Karpas-422 (cell line): ENCODE results near the gene TACC3. TPM values are rescaled to one million over a fixed set of nuclear protein-coding genes. Genes with fewer than 3 reads are reported as not detected.
A peak's percentile ranks its signal among the peaks of the same experiment; 100 is the strongest.

Experiments
- DNase-seq: peaks from one replicate; pipeline ENCODE4 v3.0.0-alpha.2; 2015
- H2AFZ ChIP-seq: fragments of 200-600 bp; sonication (generic); 2 replicates; pipeline ENCODE4 v1.6.1; 2014; ENCODE audit warnings: antibody characterized with exemption, low read length, mixed read lengths
- H3K27ac ChIP-seq: fragments of 200-600 bp; sonication (generic); 2 replicates; pipeline ENCODE4 v1.5.1; 2014; ENCODE audit warnings: mild to moderate bottlenecking, low read length, moderate library complexity
- H3K27me3 ChIP-seq: fragments of 200-600 bp; sonication (generic); 2 replicates; pipeline ENCODE4 v1.6.1; 2014; ENCODE audit warnings: low read length, mixed read lengths
- H3K36me3 ChIP-seq: fragments of 200-600 bp; sonication (generic); 2 replicates; pipeline ENCODE4 v1.6.1; 2014; ENCODE audit warnings: low read length, mixed read lengths; ENCODE audit not compliant: insufficient read depth
- H3K4me1 ChIP-seq: fragments of 200-600 bp; sonication (generic); 2 replicates; pipeline ENCODE4 v1.6.1; 2014; ENCODE audit warnings: mild to moderate bottlenecking, low read length, mixed read lengths
- H3K4me2 ChIP-seq: fragments of 200-600 bp; sonication (generic); 2 replicates; pipeline ENCODE4 v1.6.1; 2014; ENCODE audit warnings: low read length, low read depth, mild to moderate bottlenecking; ENCODE audit not compliant: poor library complexity, severe bottlenecking
- H3K4me3 ChIP-seq: fragments of 200-600 bp; sonication (generic); 2 replicates; pipeline ENCODE4 v1.5.1; 2014; ENCODE audit warnings: mild to moderate bottlenecking, antibody characterized with exemption, low read length, mixed read lengths
- H3K79me2 ChIP-seq: fragments of 200-600 bp; sonication (generic); 2 replicates; pipeline ENCODE4 v1.6.1; 2014; ENCODE audit warnings: mild to moderate bottlenecking, low read length, mixed read lengths
- H3K9ac ChIP-seq: fragments of 200-600 bp; sonication (generic); 2 replicates; pipeline ENCODE4 v1.6.0; 2014; ENCODE audit warnings: low read length
- H3K9me2 ChIP-seq: fragments of 200-600 bp; sonication (generic), shearing (Covaris generic); replicated peaks from 2 replicates; pipeline ENCODE4 v1.6.0; 2014; ENCODE audit warnings: mild to moderate bottlenecking, low read length, moderate library complexity; ENCODE audit not compliant: insufficient read depth
- H3K9me3 ChIP-seq: fragments of 300-700, 200-600 bp; sonication (generic); 2 replicates; pipeline ENCODE4 v1.6.1; 2014; ENCODE audit warnings: low read length, mixed read lengths
- H4K20me1 ChIP-seq: fragments of 200-600 bp; sonication (generic); 2 replicates; pipeline ENCODE4 v1.6.1; 2014; ENCODE audit warnings: mild to moderate bottlenecking, antibody characterized with exemption, low read length, low read depth; ENCODE audit not compliant: insufficient read depth
- total RNA-seq: library from RNA; depleted of rRNA; stranded (reverse); fragments of >200 nt; shearing (Covaris generic); gene quantifications from 2 replicates; pipeline ENCODE4 v1.2.3, GENCODE V29; 2014; ENCODE audit warnings: low replicate concordance

Gene TACC3
- total RNA-seq, 1 experiment from 2014 or later = 22.0 TPM

DNA sequence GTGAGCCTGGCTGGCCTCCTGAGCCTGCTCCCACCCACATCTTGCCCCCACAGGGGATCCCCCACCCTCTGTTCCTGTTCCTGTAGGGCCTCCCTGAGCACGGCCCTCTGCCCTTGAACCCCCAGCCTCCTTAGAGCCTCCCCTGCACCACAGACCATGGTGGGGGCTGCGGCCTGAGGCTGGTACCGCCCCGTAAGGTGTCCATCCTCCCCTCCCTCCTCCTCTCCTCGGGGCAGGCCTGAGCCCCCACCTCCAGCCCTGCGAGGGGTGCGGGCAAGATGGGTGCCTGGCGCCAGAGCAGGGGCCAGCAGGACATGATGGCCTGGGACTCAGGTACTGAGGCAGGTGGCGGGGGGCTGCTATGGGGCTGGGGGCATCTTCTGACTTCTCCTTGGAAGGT is 43.3 kb downstream of the TACC3 start:
- DNase-seq = no peak
- no peak overlapping the region for H3K4me2 ChIP-seq

GRCh38 chr4:1765409-1766072 is 44.2 kb downstream of the TACC3 start:
- H2AFZ ChIP-seq = no peak overlapping the region
- DNase-seq = no peak
- H3K9me3 ChIP-seq = no peaks in the 10 kb centered on the region
- peaks cover 20% of the 10 kb centered on the region; the same call in 1 of the 2 replicates for H4K20me1 ChIP-seq
- H3K4me2 ChIP-seq = no peak overlapping the region
- H3K79me2 ChIP-seq = no peaks in the 10 kb centered on the region
- H3K4me1 ChIP-seq = peaks cover 31% of the 10 kb centered on the region
- H3K27ac ChIP-seq = no peak overlapping the region
- H3K36me3 ChIP-seq = no peaks in the 10 kb centered on the region
- H3K27me3 ChIP-seq = no peaks in the 10 kb centered on the region
- H3K4me3 ChIP-seq = no peak overlapping the region
- H3K9me2 ChIP-seq = no peaks in the 10 kb centered on the region
- no peak overlapping the region for H3K9ac ChIP-seq

More for the DNA sequence above, 43.3 kb downstream of the TACC3 start:
- Histone ChIP-seq H3K9ac (no peak overlapping the region), H3K79me2 (no peaks in the 10 kb centered on the region), H3K36me3 (no peaks in the 10 kb centered on the region), H3K9me2 (no peaks in the 10 kb centered on the region), H3K4me1 (peaks cover 31% of the 10 kb centered on the region), H3K4me3 (no peak overlapping the region), H4K20me1 (peaks cover 20% of the 10 kb centered on the region; the same call in 1 of the 2 replicates), H3K9me3 (no peaks in the 10 kb centered on the region), H2AFZ (no peak overlapping the region), H3K27me3 (no peaks in the 10 kb centered on the region), H3K27ac (no peak overlapping the region)

- Histone ChIP-seq H3K9me3 (no peaks in the 10 kb centered on the region), H3K4me1 (peaks cover 37% of the 10 kb centered on the region), H3K27ac (no peak overlapping the region), H3K27me3 (no peaks in the 10 kb centered on the region), H3K9ac (no peak overlapping the region), H2AFZ (no peak overlapping the region), H3K4me2 (peak overlapping the region; percentile 47), H3K36me3 (no peaks in the 10 kb centered on the region), H3K79me2 (no peaks in the 10 kb centered on the region), H4K20me1 (peaks cover 20% of the 10 kb centered on the region; the same call in 1 of the 2 replicates), H3K9me2 (no peaks in the 10 kb centered on the region), H3K4me3 (no peak overlapping the region)
- DNase-seq = no peak
These were observed 45.1 kb downstream of the TACC3 start for GRCh38 chr4:1766106-1767060.

DNA sequence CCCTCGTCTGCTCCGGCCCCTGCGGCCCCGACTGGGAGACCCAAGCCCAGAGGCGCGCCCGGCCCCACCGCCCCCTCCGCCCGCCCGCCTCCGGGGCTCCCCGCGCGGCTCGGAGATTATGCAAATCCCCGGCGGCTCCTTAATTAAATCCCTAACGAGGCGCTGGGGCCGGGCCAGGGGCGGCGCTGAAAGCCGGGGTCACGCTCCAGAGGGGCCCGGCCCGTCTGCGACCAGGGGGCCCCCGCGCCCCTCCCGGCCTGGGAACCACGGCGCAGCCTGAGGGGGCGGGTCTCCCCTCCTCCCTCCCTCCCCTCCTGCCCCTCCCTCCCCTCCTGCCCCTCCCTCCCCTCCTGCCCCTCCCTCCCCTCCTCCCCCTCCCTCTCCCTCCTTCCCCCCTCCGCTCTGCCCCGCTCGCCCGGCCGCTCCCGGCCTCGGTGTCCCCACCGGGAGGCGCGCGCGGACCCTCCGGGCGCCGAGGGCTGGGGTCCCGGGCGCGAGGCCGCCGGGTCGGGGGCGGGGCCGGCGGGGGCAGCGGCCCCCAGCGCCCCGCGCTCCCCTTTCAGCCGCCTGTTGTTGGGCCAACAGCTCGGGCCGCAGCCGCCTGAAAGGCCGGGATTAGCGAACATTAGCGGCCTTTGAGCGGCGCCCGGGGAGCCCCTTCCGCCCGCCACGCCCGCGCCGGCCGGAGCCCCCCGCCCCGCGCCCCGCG is 45.9 kb downstream of the TACC3 start:
- peaks cover 44% of the 10 kb centered on the region for H3K4me1 ChIP-seq
- no peaks in the 10 kb centered on the region for H3K36me3 ChIP-seq
- no peaks in the 10 kb centered on the region for H3K27me3 ChIP-seq
- peaks cover 21% of the 10 kb centered on the region; the same call in 1 of the 2 replicates for H4K20me1 ChIP-seq
- no peak overlapping the region for H3K4me3 ChIP-seq
- H2AFZ ChIP-seq = no peak overlapping the region
- H3K9ac ChIP-seq = no peak overlapping the region
- peak overlapping the region; percentile 47 for H3K4me2 ChIP-seq
- H3K9me2 ChIP-seq = no peaks in the 10 kb centered on the region
- H3K9me3 ChIP-seq = no peaks in the 10 kb centered on the region
- no peaks in the 10 kb centered on the region for H3K79me2 ChIP-seq
- H3K27ac ChIP-seq = no peak overlapping the region
- DNase-seq = peak; percentile 89

- H3K4me1 ChIP-seq = peaks cover 46% of the 10 kb centered on the region
These were observed 46.5 kb downstream of the TACC3 start for GRCh38 chr4:1767770-1768366.

GRCh38 chr4:1768367-1769034 is 47.2 kb downstream of the TACC3 start:
- no peak for DNase-seq
- Histone ChIP-seq H3K9ac (no peak overlapping the region), H2AFZ (no peak overlapping the region), H3K4me1 (peaks cover 50% of the 10 kb centered on the region), H3K36me3 (no peaks in the 10 kb centered on the region), H3K4me2 (peak overlapping the region; percentile 70), H3K79me2 (no peaks in the 10 kb centered on the region), H4K20me1 (peaks cover 26% of the 10 kb centered on the region; the same call in 1 of the 2 replicates), H3K9me2 (no peaks in the 10 kb centered on the region), H3K27ac (no peak overlapping the region), H3K27me3 (no peaks in the 10 kb centered on the region), H3K4me3 (peak overlapping the region; percentile 52; the same call in 1 of the 2 replicates), H3K9me3 (no peaks in the 10 kb centered on the region)

More at GRCh38 chr4:1767770-1768366, 46.5 kb downstream of the TACC3 start:
- DNase-seq = peak; percentile 76
- H3K27ac ChIP-seq = no peak overlapping the region
- H3K4me3 ChIP-seq = peak overlapping the region; percentile 52; the same call in 1 of the 2 replicates
- no peak overlapping the region for H2AFZ ChIP-seq
- peak overlapping the region; percentile 45; the same call in 1 of the 2 replicates for H3K9ac ChIP-seq
- peak overlapping the region; percentile 70 for H3K4me2 ChIP-seq
- H3K9me2 ChIP-seq = no peaks in the 10 kb centered on the region
- H4K20me1 ChIP-seq = peaks cover 26% of the 10 kb centered on the region; the same call in 1 of the 2 replicates
- no peaks in the 10 kb centered on the region for H3K79me2 ChIP-seq
- no peaks in the 10 kb centered on the region for H3K27me3 ChIP-seq
- H3K9me3 ChIP-seq = no peaks in the 10 kb centered on the region
- no peaks in the 10 kb centered on the region for H3K36me3 ChIP-seq

DNA sequence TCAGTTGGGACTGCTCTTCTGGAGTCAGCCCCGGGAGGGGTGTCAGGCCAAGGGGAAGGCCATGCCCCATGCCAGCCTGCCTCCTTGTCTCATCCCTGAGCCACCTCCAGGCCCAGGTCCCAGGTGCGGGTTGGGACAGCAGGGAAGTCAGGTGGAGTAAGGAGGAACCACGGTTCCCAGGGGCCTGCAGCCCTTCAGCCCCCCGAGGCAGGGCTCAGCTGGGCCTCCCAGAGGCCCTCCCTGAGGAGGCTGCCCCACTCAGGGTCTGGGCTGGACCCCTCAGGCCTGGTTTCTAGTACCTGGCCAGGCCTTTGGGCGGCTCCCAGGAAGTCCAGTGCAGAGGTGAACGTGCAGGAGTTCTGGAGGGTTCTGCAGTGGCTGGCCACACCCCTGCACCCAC is 48.4 kb downstream of the TACC3 start:
- no peaks in the 10 kb centered on the region for H3K36me3 ChIP-seq
- H3K79me2 ChIP-seq = no peaks in the 10 kb centered on the region
- no peaks in the 10 kb centered on the region for H3K27me3 ChIP-seq
- H3K4me3 ChIP-seq = no peak overlapping the region
- H3K9me2 ChIP-seq = no peaks in the 10 kb centered on the region
- no peak overlapping the region for H2AFZ ChIP-seq
- H3K27ac ChIP-seq = no peak overlapping the region
- H3K4me2 ChIP-seq = no peak overlapping the region
- peaks cover 51% of the 10 kb centered on the region for H3K4me1 ChIP-seq
- H4K20me1 ChIP-seq = peaks cover 26% of the 10 kb centered on the region; the same call in 1 of the 2 replicates
- H3K9ac ChIP-seq = no peak overlapping the region
- no peaks in the 10 kb centered on the region for H3K9me3 ChIP-seq
- no peak for DNase-seq
